Stimulated activated memory B cell treated with anti-CD40 and anti-IgM and Interleukin-4, amounts not matched to agents 10 μg/mL and 1 μg/mL and 100 μg/mL, for 72 hours (primary cell): ENCODE measurements around the gene APBA2.
"Not testable (repeated sequence)": the region's sequence is repeated elsewhere in the genome, so short reads cannot be mapped to it uniquely, and the experiment has no call there.

ENCODE experiments used
- ATAC-seq: fragments of 150-1000 bp; cut with Tn5 transposase; 2 replicates; pipeline ENCODE4 v1.10.0; 2021
- H3K27ac Mint-ChIP-seq: one replicate; pipeline ENCODE4 v1.8.0; 2022; ENCODE audit warnings: mild to moderate bottlenecking, mixed read lengths
- H3K27me3 Mint-ChIP-seq: one replicate; pipeline ENCODE4 v1.8.0; 2022; ENCODE audit warnings: mixed read lengths
- H3K36me3 Mint-ChIP-seq: one replicate; pipeline ENCODE4 v1.8.0; 2022; ENCODE audit warnings: mixed read lengths
- H3K4me1 Mint-ChIP-seq: one replicate; pipeline ENCODE4 v1.8.0; 2022; ENCODE audit warnings: mixed read lengths
- H3K4me3 Mint-ChIP-seq: one replicate; pipeline ENCODE4 v1.8.0; 2022; ENCODE audit warnings: mild to moderate bottlenecking, moderate library complexity, mixed read lengths
- H3K9me3 Mint-ChIP-seq: one replicate; pipeline ENCODE4 v1.8.0; 2022; ENCODE audit warnings: mixed read lengths

Gene APBA2

GRCh38 chr15:29100486-29101000 is 214.8 kb downstream of the APBA2 start:
- Mint-ChIP-seq H3K4me1 (no peaks in the 10 kb centered on the region), H3K27ac (no peak overlapping the region), H3K27me3 (peaks cover 25% of the 10 kb centered on the region)

GRCh38 chr15:29101491-29101890 is 215.7 kb downstream of the APBA2 start:
- Mint-ChIP-seq H3K27me3 (peaks cover 31% of the 10 kb centered on the region), H3K36me3 (no peaks in the 10 kb centered on the region), H3K9me3 (no peaks in the 10 kb centered on the region), H3K27ac (no peak overlapping the region), H3K4me1 (no peaks in the 10 kb centered on the region), H3K4me3 (no peak overlapping the region)
- no peak for ATAC-seq

More at GRCh38 chr15:29100486-29101000, 214.8 kb downstream of the APBA2 start:
- no peak for ATAC-seq
- H3K9me3 Mint-ChIP-seq = no peaks in the 10 kb centered on the region
- H3K4me3 Mint-ChIP-seq = no peak overlapping the region
- no peaks in the 10 kb centered on the region for H3K36me3 Mint-ChIP-seq

- not testable (repeated sequence) for H3K36me3 Mint-ChIP-seq, H3K27ac Mint-ChIP-seq, ATAC-seq
These were observed 216.5 kb downstream of the APBA2 start for GRCh38 chr15:29102173-29102794.

GRCh38 chr15:29102911-29103823 is 217.4 kb downstream of the APBA2 start:
- peaks cover 31% of the 10 kb centered on the region for H3K27me3 Mint-ChIP-seq
- no peak for ATAC-seq
- no peak overlapping the region for H3K4me3 Mint-ChIP-seq
- no peak overlapping the region for H3K27ac Mint-ChIP-seq
- H3K9me3 Mint-ChIP-seq = no peaks in the 10 kb centered on the region
- H3K36me3 Mint-ChIP-seq = no peaks in the 10 kb centered on the region
- H3K4me1 Mint-ChIP-seq = no peaks in the 10 kb centered on the region

More at GRCh38 chr15:29102173-29102794, 216.5 kb downstream of the APBA2 start:
- H3K4me3 Mint-ChIP-seq, H3K9me3 Mint-ChIP-seq, H3K4me1 Mint-ChIP-seq: not testable (repeated sequence)
- H3K27me3 Mint-ChIP-seq = peaks cover 31% of the 10 kb centered on the region

GRCh38 chr15:29103824-29104565 is 218.2 kb downstream of the APBA2 start:
- H3K27me3 Mint-ChIP-seq = peaks cover 31% of the 10 kb centered on the region
- no peaks in the 10 kb centered on the region for H3K4me1 Mint-ChIP-seq
- peak; percentile 32 for ATAC-seq
- no peak overlapping the region for H3K4me3 Mint-ChIP-seq
- H3K27ac Mint-ChIP-seq = no peak overlapping the region
- no peaks in the 10 kb centered on the region for H3K36me3 Mint-ChIP-seq
- H3K9me3 Mint-ChIP-seq = no peaks in the 10 kb centered on the region

- no peak for ATAC-seq
These were observed 218.7 kb downstream of the APBA2 start for GRCh38 chr15:29104566-29104880.

GRCh38 chr15:29105151-29105854 is 219.5 kb downstream of the APBA2 start:
- H3K27me3 Mint-ChIP-seq = peaks cover 24% of the 10 kb centered on the region
- no peak for ATAC-seq
- H3K4me1 Mint-ChIP-seq = no peaks in the 10 kb centered on the region
- no peak overlapping the region for H3K27ac Mint-ChIP-seq
- H3K9me3 Mint-ChIP-seq = no peaks in the 10 kb centered on the region
- H3K36me3 Mint-ChIP-seq = no peaks in the 10 kb centered on the region
- H3K4me3 Mint-ChIP-seq = no peak overlapping the region

More at GRCh38 chr15:29104566-29104880, 218.7 kb downstream of the APBA2 start:
- H3K4me1 Mint-ChIP-seq = no peaks in the 10 kb centered on the region
- no peak overlapping the region for H3K27ac Mint-ChIP-seq
- no peaks in the 10 kb centered on the region for H3K36me3 Mint-ChIP-seq
- H3K27me3 Mint-ChIP-seq = peaks cover 31% of the 10 kb centered on the region
- H3K4me3 Mint-ChIP-seq = no peak overlapping the region
- H3K9me3 Mint-ChIP-seq = no peaks in the 10 kb centered on the region

GRCh38 chr15:29106116-29106515 is 220.3 kb downstream of the APBA2 start:
- Mint-ChIP-seq H3K9me3 (no peaks in the 10 kb centered on the region), H3K4me1 (no peaks in the 10 kb centered on the region), H3K27me3 (peaks cover 32% of the 10 kb centered on the region), H3K4me3 (no peak overlapping the region), H3K27ac (no peak overlapping the region), H3K36me3 (no peaks in the 10 kb centered on the region)
- ATAC-seq = no peak

- H3K4me3 Mint-ChIP-seq = no peak overlapping the region
- no peaks in the 10 kb centered on the region for H3K9me3 Mint-ChIP-seq
- peaks cover 34% of the 10 kb centered on the region for H3K27me3 Mint-ChIP-seq
- no peaks in the 10 kb centered on the region for H3K36me3 Mint-ChIP-seq
- no peak for ATAC-seq
- H3K27ac Mint-ChIP-seq = no peak overlapping the region
- H3K4me1 Mint-ChIP-seq = no peaks in the 10 kb centered on the region
These were observed 220.9 kb downstream of the APBA2 start for GRCh38 chr15:29106551-29107290.

- no peaks in the 10 kb centered on the region for H3K4me1 Mint-ChIP-seq
- H3K27ac Mint-ChIP-seq = no peak overlapping the region
- no peaks in the 10 kb centered on the region for H3K36me3 Mint-ChIP-seq
- peaks cover 39% of the 10 kb centered on the region for H3K27me3 Mint-ChIP-seq
- no peak for ATAC-seq
- H3K9me3 Mint-ChIP-seq = no peaks in the 10 kb centered on the region
- no peak overlapping the region for H3K4me3 Mint-ChIP-seq
These were observed 221.6 kb downstream of the APBA2 start for GRCh38 chr15:29107291-29107890.

- Mint-ChIP-seq H3K4me3 (no peak overlapping the region), H3K27ac (no peak overlapping the region), H3K36me3 (no peaks in the 10 kb centered on the region), H3K4me1 (no peaks in the 10 kb centered on the region), H3K9me3 (no peaks in the 10 kb centered on the region), H3K27me3 (peaks cover 46% of the 10 kb centered on the region)
- no peak for ATAC-seq
These were observed 222.3 kb downstream of the APBA2 start for GRCh38 chr15:29107971-29108645.

- Mint-ChIP-seq H3K36me3 (no peaks in the 10 kb centered on the region), H3K4me3 (no peak overlapping the region), H3K27me3 (peaks cover 52% of the 10 kb centered on the region), H3K9me3 (peaks cover 4% of the 10 kb centered on the region), H3K27ac (no peak overlapping the region), H3K4me1 (peaks cover 5% of the 10 kb centered on the region)
- ATAC-seq = no peak
These were observed 224.0 kb downstream of the APBA2 start for GRCh38 chr15:29109762-29110161.

GRCh38 chr15:29110176-29110575 is 224.4 kb downstream of the APBA2 start:
- no peak for ATAC-seq
- Mint-ChIP-seq H3K4me3 (no peak overlapping the region), H3K27ac (no peak overlapping the region), H3K36me3 (no peaks in the 10 kb centered on the region), H3K4me1 (peaks cover 8% of the 10 kb centered on the region), H3K9me3 (peaks cover 4% of the 10 kb centered on the region), H3K27me3 (peaks cover 54% of the 10 kb centered on the region)
